SU-DHL-6 (cell line): Measurements from ENCODE around the gene C17orf114.

Experiments used
- H2AFZ ChIP-seq: fragments of 200-600 bp; sonication (generic); 2 replicates; pipeline ENCODE4 v1.6.1; 2014; ENCODE audit warnings: low read depth, mild to moderate bottlenecking, moderate library complexity, mixed read lengths, antibody characterized with exemption, low read length; ENCODE audit not compliant: severe bottlenecking
- H3F3A ChIP-seq: fragments of 200-600 bp; shearing (Covaris generic); 2 replicates; pipeline ENCODE4 v1.6.0; 2016; ENCODE audit warnings: antibody characterized with exemption, mild to moderate bottlenecking; ENCODE audit not compliant: insufficient read depth
- H3K27ac ChIP-seq: fragments of 200-600 bp; sonication (generic); 2 replicates; pipeline ENCODE4 v1.5.1; 2016; ENCODE audit warnings: low read depth, mild to moderate bottlenecking, low read length, moderate library complexity, mixed read lengths
- H3K27me3 ChIP-seq: fragments of 200-600 bp; sonication (generic), shearing (Covaris generic); 2 replicates; pipeline ENCODE4 v1.6.0; 2014; ENCODE audit warnings: mild to moderate bottlenecking, low read length
- H3K36me3 ChIP-seq: fragments of 200-600 bp; sonication (generic); 2 replicates; pipeline ENCODE4 v1.6.1; 2014; ENCODE audit warnings: mild to moderate bottlenecking, low read length, mixed read lengths
- H3K4me2 ChIP-seq: fragments of 300-600, 200-600 bp; shearing (Covaris generic), sonication (generic); 2 replicates; pipeline ENCODE4 v1.6.0; 2014; ENCODE audit warnings: low read length, low read depth, mild to moderate bottlenecking; ENCODE audit not compliant: poor library complexity, severe bottlenecking
- H3K4me3 ChIP-seq: fragments of 200-600 bp; sonication (generic); 2 replicates; pipeline ENCODE4 v1.5.1; 2014; ENCODE audit warnings: antibody characterized with exemption, low read length, mild to moderate bottlenecking, mixed read lengths; ENCODE audit not compliant: insufficient read depth, poor library complexity, severe bottlenecking
- H3K79me2 ChIP-seq: fragments of 200-600 bp; sonication (generic); 2 replicates; pipeline ENCODE4 v1.6.1; 2014; ENCODE audit warnings: mild to moderate bottlenecking, low read length, moderate library complexity; ENCODE audit not compliant: insufficient read depth
- H3K9ac ChIP-seq: fragments of 200-600 bp; sonication (generic); 2 replicates; pipeline ENCODE4 v1.7.0; 2014; ENCODE audit warnings: mild to moderate bottlenecking, low read length
- H3K9me2 ChIP-seq: fragments of 200-600 bp; sonication (generic); replicated peaks from 2 replicates; pipeline ENCODE4 v1.6.1; 2014; ENCODE audit warnings: low read length; ENCODE audit not compliant: insufficient read depth
- H3K9me3 ChIP-seq: fragments of 200-600 bp; sonication (generic); 2 replicates; pipeline ENCODE4 v1.6.1; 2014; ENCODE audit warnings: low read length, mixed read lengths; ENCODE audit not compliant: insufficient read depth
- H4K20me1 ChIP-seq: fragments of 200-600 bp; sonication (generic); 2 replicates; pipeline ENCODE4 v1.6.1; 2014; ENCODE audit warnings: low read depth, mild to moderate bottlenecking, antibody characterized with exemption, low read length, moderate library complexity, mixed read lengths
- CTCF ChIP-seq: fragments of 200-600 bp; sonication (generic); IDR thresholded peaks from one replicate; pipeline ENCODE4 v1.5.1; 2017; ENCODE audit warnings: antibody characterized with exemption, mild to moderate bottlenecking, low read length, moderate library complexity; ENCODE audit not compliant: insufficient read depth, poor library complexity, severe bottlenecking
- EZH2phosphoT487 ChIP-seq: fragments of 200-600 bp; sonication (generic), shearing (Covaris generic); conservative IDR thresholded peaks from 2 replicates; pipeline ENCODE4 v1.6.1; 2018; ENCODE audit warnings: mild to moderate bottlenecking, antibody characterized with exemption, low read length, moderate library complexity, mixed read lengths

C17orf114 gene

DNA sequence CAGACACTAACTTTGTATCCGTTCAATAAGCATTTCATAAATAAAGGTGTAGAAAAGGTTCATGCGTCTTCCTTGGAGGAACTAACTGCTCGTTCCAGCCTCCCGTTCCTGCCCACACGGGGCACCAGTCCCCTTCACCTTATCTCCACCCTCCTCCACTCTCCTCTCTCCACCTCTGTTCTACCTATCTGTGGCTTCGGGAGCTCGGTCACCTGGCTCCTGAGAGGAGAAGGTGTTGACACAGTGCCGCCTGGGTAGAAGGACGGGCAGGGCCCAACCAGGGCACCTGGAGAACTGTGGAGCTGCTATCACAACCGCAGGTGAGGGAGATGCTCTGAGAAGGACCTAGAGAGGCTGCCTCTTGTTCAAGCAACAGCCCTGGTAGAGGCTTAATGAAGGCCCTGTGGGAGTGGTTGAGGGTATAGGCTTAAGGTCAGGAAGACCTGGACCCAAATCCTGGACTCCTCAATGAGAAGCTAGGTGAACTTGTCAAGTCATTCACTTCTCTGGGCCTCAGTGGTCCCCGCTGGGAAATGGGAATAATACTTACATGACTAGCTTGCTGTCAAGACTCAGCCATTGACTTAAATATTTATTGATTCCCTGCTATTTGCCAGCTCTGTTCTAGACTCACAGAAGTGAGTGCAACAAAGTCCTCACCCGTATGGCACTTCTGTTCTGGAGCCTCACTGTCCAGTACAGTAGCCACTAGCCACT, 21.4 kb upstream of the C17orf114 start:
- H3F3A ChIP-seq = no peaks in the 10 kb centered on the region
- H3K4me2 ChIP-seq = no peak overlapping the region
- H3K9me3 ChIP-seq = no peaks in the 10 kb centered on the region
- H3K79me2 ChIP-seq = no peaks in the 10 kb centered on the region
- no peaks in the 10 kb centered on the region for H3K27me3 ChIP-seq
- no peak overlapping the region for H3K27ac ChIP-seq
- TF ChIP-seq CTCF = no peak
- TF ChIP-seq EZH2phosphoT487 = no peak
- no peak overlapping the region for H3K4me3 ChIP-seq
- no peaks in the 10 kb centered on the region for H3K9me2 ChIP-seq
- H2AFZ ChIP-seq = no peak overlapping the region
- no peaks in the 10 kb centered on the region for H3K36me3 ChIP-seq
- H4K20me1 ChIP-seq = no peaks in the 10 kb centered on the region
- no peak overlapping the region for H3K9ac ChIP-seq

GRCh38 chr17:4822835-4823234, 20.7 kb upstream of the C17orf114 start:
- Histone ChIP-seq H3K4me2 (no peak overlapping the region), H3K27me3 (no peaks in the 10 kb centered on the region), H3K4me3 (no peak overlapping the region), H3K27ac (no peak overlapping the region), H4K20me1 (no peaks in the 10 kb centered on the region), H3K36me3 (no peaks in the 10 kb centered on the region), H3K9ac (no peak overlapping the region), H3F3A (no peaks in the 10 kb centered on the region), H3K79me2 (no peaks in the 10 kb centered on the region), H3K9me2 (no peaks in the 10 kb centered on the region), H2AFZ (no peak overlapping the region), H3K9me3 (no peaks in the 10 kb centered on the region)
- no peak for TF ChIP-seq EZH2phosphoT487
- no peak for TF ChIP-seq CTCF

- H3K27me3 ChIP-seq = no peaks in the 10 kb centered on the region
- H3K36me3 ChIP-seq = no peaks in the 10 kb centered on the region
- no peaks in the 10 kb centered on the region for H3K9me2 ChIP-seq
- H3K4me2 ChIP-seq = no peak overlapping the region
- H3K9ac ChIP-seq = no peak overlapping the region
- no peaks in the 10 kb centered on the region for H4K20me1 ChIP-seq
- TF ChIP-seq CTCF (no peak), EZH2phosphoT487 (no peak)
- no peaks in the 10 kb centered on the region for H3F3A ChIP-seq
- H3K27ac ChIP-seq = no peak overlapping the region
- no peak overlapping the region for H3K4me3 ChIP-seq
- H3K9me3 ChIP-seq = no peaks in the 10 kb centered on the region
- H3K79me2 ChIP-seq = no peaks in the 10 kb centered on the region
- no peak overlapping the region for H2AFZ ChIP-seq
Measured at GRCh38 chr17:4818276-4818675, 16.1 kb upstream of the C17orf114 start.
